Lung (tissue), 12 donors: Measurements from ENCODE around the gene ELF2. TPM values are rescaled to one million over a fixed set of nuclear protein-coding genes. Genes with fewer than 3 reads are reported as not detected.
A peak's percentile ranks its signal among the peaks of the same experiment; 100 is the strongest.

Experiments used
- ATAC-seq: fragments of 200-7000 bp; cut with Tn5 transposase; one replicate; pipeline ENCODE4 v1.9.1; 2020; ENCODE audit warnings: moderate number of reproducible peaks; ENCODE audit not compliant: insufficient read depth, low FRiP score
- DNase-seq, 3 donors: peaks; one replicate each; pipeline ENCODE4 v3.0.0-alpha.2; 2013 to 2017
- H3K27ac ChIP-seq, 2 donors: one replicate each; pipeline ENCODE4 v1.5.1; 2013; ENCODE audit warnings: mild to moderate bottlenecking in 2 of 2, moderate library complexity in 2 of 2, control low read depth in 1 of 2, inconsistent platforms in 1 of 2, low read depth in 1 of 2, low read length in 1 of 2
- H3K27me3 ChIP-seq, 3 donors: one replicate each; pipeline ENCODE4 v1.5.1; 2013; ENCODE audit warnings: low read length in 2 of 3; ENCODE audit not compliant: control insufficient read depth in 3 of 3, insufficient read depth in 3 of 3
- H3K36me3 ChIP-seq, 4 donors: one replicate each; pipeline ENCODE4 v1.5.1; 2013; ENCODE audit warnings: low read length in 4 of 4, mild to moderate bottlenecking in 1 of 4, moderate library complexity in 1 of 4; ENCODE audit not compliant: control insufficient read depth in 4 of 4, insufficient read depth in 4 of 4
- H3K4me1 ChIP-seq, 5 donors: one replicate each; pipeline ENCODE4 v1.5.1; 2013; ENCODE audit warnings: low read length in 5 of 5, mild to moderate bottlenecking in 2 of 5, moderate library complexity in 1 of 5; ENCODE audit not compliant: control insufficient read depth in 5 of 5, insufficient read depth in 5 of 5
- H3K4me3 ChIP-seq: one replicate; pipeline ENCODE4 v1.5.1; 2013; ENCODE audit warnings: mild to moderate bottlenecking, control low read depth, moderate library complexity
- H3K9ac ChIP-seq, 2 donors: one replicate each; pipeline ENCODE4 v1.5.1; 2013; ENCODE audit warnings: low read length in 2 of 2, control low read depth in 1 of 2; ENCODE audit not compliant: insufficient read depth in 1 of 2
- H3K9me3 ChIP-seq, 4 donors: one replicate each; pipeline ENCODE4 v1.5.1; 2013; ENCODE audit warnings: low read length in 3 of 4, mild to moderate bottlenecking in 1 of 4, moderate library complexity in 1 of 4; ENCODE audit not compliant: control insufficient read depth in 4 of 4, insufficient read depth in 3 of 4
- CTCF ChIP-seq: IDR thresholded peaks from 2 replicates; pipeline ENCODE4 v1.5.1; 2012; ENCODE audit warnings: mild to moderate bottlenecking; ENCODE audit errors: control extremely low read depth, extremely low read depth
- WGBS, 2 donors: extraction: QIAGEN DNeasy Blood & Tissue Kit; methylation state at CpG; one replicate each; pipeline ENCODE4 v1.1.7; 2013; 5-methylcytosine and 5-hydroxymethylcytosine counted together
- polyA plus RNA-seq, 2 donors: library from polyadenylated mRNA; stranded (reverse); fragments of 200-250 nt; gene quantifications; one replicate each; pipeline ENCODE4 v1.2.1, GENCODE V29; 2013
- total RNA-seq, 2 donors: library from RNA; depleted of rRNA in 1 of 2; stranded (reverse); fragments of >200 nt in 1 of 2; gene quantifications; one replicate each; pipeline ENCODE4 v1.2.1, GENCODE V29; 2014 to 2021
- donor health status: control.
- donor health status: control.
- donor health status: Bipolar disorder and iron deficiency.
- donor health status: healthy.
- donor health status: DM: yes; HTN: yes; CAD: no.

The ELF2 gene
- total and polyA plus RNA-seq, 4 donors: 11.6 to 101 (median 28.7) TPM

- Histone ChIP-seq H3K27ac (no peak overlapping the region), H3K9me3 (no peaks in the 10 kb centered on the region), H3K4me1 (no peaks in the 10 kb centered on the region), H3K4me3 (no peak overlapping the region), H3K9ac (no peak overlapping the region), H3K27me3 (no peaks in the 10 kb centered on the region), H3K36me3 (no peaks in the 10 kb centered on the region)
- DNase-seq: peak in 2 of 3 donors; percentile 22 to 50
- ATAC-seq: no peak
- TF ChIP-seq CTCF: no peak
Observed at GRCh38 chr4:139184129-139184528, 7.1 kb upstream of the ELF2 start.

GRCh38 chr4:139177869-139178619, 1.0 kb upstream of the ELF2 start:
- TF ChIP-seq CTCF: no peak
- H3K4me1 ChIP-seq: peaks cover 0 to 11% (median 2%) of the 10 kb centered on the region in 5 donors
- ATAC-seq: peak; percentile 89

GRCh38 chr4:139176302-139177048, 543 bp downstream of the ELF2 start:
- WGBS, 2 donors: 1% methylated on average over 71 to 89 of the region's 89 CpGs
- H3K27ac ChIP-seq: peak overlapping the region; percentile 97 to 100
- no peaks in the 10 kb centered on the region for H3K9me3 ChIP-seq
- TF ChIP-seq CTCF: no peak
- H3K4me1 ChIP-seq: peaks cover 0 to 11% (median 4%) of the 10 kb centered on the region in 5 donors
- H3K27me3 ChIP-seq: no peaks in the 10 kb centered on the region
- peak overlapping the region; percentile 95 for H3K4me3 ChIP-seq
- ATAC-seq: peak; percentile 55
- peak overlapping the region; percentile 81 to 83 for H3K9ac ChIP-seq
- DNase-seq: peak; percentile 84 to 89 (median 84)
- H3K36me3 ChIP-seq: no peaks in the 10 kb centered on the region

More at GRCh38 chr4:139177869-139178619, 1.0 kb upstream of the ELF2 start:
- H3K36me3 ChIP-seq: no peaks in the 10 kb centered on the region
- peak; percentile 97 to 98 (median 98) for DNase-seq
- no peaks in the 10 kb centered on the region for H3K9me3 ChIP-seq
- peak overlapping the region; percentile 99 to 100 for H3K27ac ChIP-seq
- no peaks in the 10 kb centered on the region for H3K27me3 ChIP-seq
- H3K4me3 ChIP-seq: peak overlapping the region; percentile 89
- H3K9ac ChIP-seq: peak overlapping the region; percentile 90 to 94
- 0 to 1% methylated on average over 70 of the region's 70 CpGs for WGBS, 2 donors
